Esophagus (tissue), 2 donors: ENCODE results near the gene ITGB8. TPM values are rescaled to one million over a fixed set of nuclear protein-coding genes. Genes with fewer than 3 reads are reported as not detected.
A peak's percentile ranks its signal among the peaks of the same experiment; 100 is the strongest.

Source experiments
- H3K27ac ChIP-seq, 2 donors: one replicate each; pipeline ENCODE4 v1.5.1; 2013; ENCODE audit warnings: low read depth in 2 of 2, mild to moderate bottlenecking in 2 of 2, inconsistent platforms in 1 of 2, low read length in 1 of 2, moderate library complexity in 1 of 2
- H3K27me3 ChIP-seq, 2 donors: one replicate each; pipeline ENCODE4 v1.6.1; 2013; ENCODE audit warnings: low read length in 2 of 2, control low read depth in 1 of 2, mild to moderate bottlenecking in 1 of 2; ENCODE audit not compliant: insufficient read depth in 2 of 2, control insufficient read depth in 1 of 2
- H3K36me3 ChIP-seq, 2 donors: one replicate each; pipeline ENCODE4 v1.6.1; 2013; ENCODE audit warnings: low read length in 1 of 2; ENCODE audit not compliant: control insufficient read depth in 2 of 2, insufficient read depth in 2 of 2
- H3K4me1 ChIP-seq, 2 donors: one replicate each; pipeline ENCODE4 v1.6.1; 2013; ENCODE audit warnings: low read length in 1 of 2; ENCODE audit not compliant: control insufficient read depth in 2 of 2, insufficient read depth in 2 of 2
- H3K4me3 ChIP-seq, 2 donors: one replicate each; pipeline ENCODE4 v1.5.1; 2013; ENCODE audit warnings: low read length in 2 of 2, mild to moderate bottlenecking in 2 of 2, low read depth in 1 of 2, moderate library complexity in 1 of 2
- H3K9me3 ChIP-seq, 2 donors: one replicate each; pipeline ENCODE4 v1.6.1; 2013; ENCODE audit warnings: mild to moderate bottlenecking in 2 of 2, low read depth in 1 of 2, low read length in 1 of 2, moderate library complexity in 1 of 2; ENCODE audit not compliant: control insufficient read depth in 2 of 2, insufficient read depth in 1 of 2
- WGBS, 2 donors: extraction: QIAGEN DNeasy Blood & Tissue Kit; methylation state at CpG; one replicate each; pipeline ENCODE4 v1.1.7; 2013; 5-methylcytosine and 5-hydroxymethylcytosine counted together
- polyA plus RNA-seq, 2 donors: library from polyadenylated mRNA; stranded (reverse); fragments of 200-250 nt; gene quantifications; one replicate each; pipeline ENCODE4 v1.2.3, GENCODE V29; 2013
- donor health status: healthy with polysubstance abuse.
- donor health status: Bipolar disorder and iron deficiency.

ITGB8 gene
- polyA plus RNA-seq = 1 to 10 TPM; 4.2 to 5.0 TPM

DNA sequence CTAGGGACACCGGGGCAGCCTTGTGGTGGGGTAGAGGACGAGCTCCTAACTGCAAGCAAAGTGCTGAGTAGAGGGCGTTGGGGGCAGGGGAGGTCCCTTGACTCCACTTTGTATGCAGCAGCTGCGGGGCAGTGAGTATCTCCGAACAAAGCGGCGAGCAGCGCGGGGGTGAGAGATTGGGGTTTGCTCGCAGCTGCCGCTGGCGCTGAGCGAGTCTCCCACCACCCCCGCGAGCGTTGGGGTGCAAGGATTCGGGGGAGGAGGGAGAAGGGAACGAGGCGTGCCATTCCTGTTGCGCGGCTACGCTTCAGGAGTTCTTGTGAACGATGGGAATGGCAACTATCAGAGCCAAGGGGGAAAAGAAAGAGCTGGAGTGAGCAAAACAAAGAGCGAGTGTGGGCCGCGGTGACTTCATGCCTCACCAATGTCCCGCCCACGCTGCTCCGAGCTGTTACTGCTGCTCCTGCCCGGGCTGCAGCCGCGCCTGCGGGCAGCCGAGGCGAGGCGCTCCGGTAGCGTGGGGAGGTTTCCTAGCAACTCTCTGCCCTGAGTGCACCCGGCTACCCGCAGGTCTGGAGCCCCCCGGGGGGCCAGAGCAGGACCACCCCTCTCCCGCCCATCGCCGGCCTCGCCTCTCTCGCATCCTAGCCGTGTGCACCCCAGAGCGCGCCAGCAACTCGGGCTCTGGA lies at the start of gene ITGB8:
TSS of gene ITGB8 (plus strand) at position 662 of the 689 bp plus-strand sequence. CDS start 907 bp downstream, outside the sequence.
- WGBS, 2 donors = 0 to 1% methylated on average over 44 to 50 of the region's 50 CpGs

DNA sequence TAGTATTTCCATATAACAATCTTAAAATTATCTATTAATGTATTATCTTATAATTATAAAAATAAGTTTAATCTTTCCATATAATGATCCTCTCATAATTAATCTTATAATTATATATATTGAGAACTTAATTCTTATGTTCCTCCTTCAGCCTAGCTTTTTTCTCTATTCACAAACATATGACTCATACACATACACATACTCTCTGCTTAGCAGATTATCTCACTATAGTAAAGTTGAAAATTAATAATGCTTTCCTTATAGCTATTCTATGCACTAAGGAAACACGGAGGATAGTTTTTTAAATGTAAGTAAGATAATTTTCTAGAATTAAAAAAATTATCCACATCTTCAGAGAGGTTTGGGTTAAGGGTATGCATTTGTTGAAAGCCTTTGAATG lies 47.7 kb upstream of the ITGB8 start:
- H3K4me1 ChIP-seq = no peaks in the 10 kb centered on the region
- H3K4me3 ChIP-seq = no peak overlapping the region
- no peaks in the 10 kb centered on the region for H3K36me3 ChIP-seq
- H3K9me3 ChIP-seq = no peaks in the 10 kb centered on the region
- no peaks in the 10 kb centered on the region for H3K27me3 ChIP-seq
- 62 to 63% methylated on average over 1 of the region's 1 CpG for WGBS, 2 donors
- no peak overlapping the region for H3K27ac ChIP-seq

More for the DNA sequence above, at the start of gene ITGB8:
- no peaks in the 10 kb centered on the region for H3K9me3 ChIP-seq
- H3K4me3 ChIP-seq = peak within 1 kb of the TSS; percentile 72 to 89
- peak within 1 kb of the TSS; percentile 98 to 99 for H3K27ac ChIP-seq
- H3K36me3 ChIP-seq = no peaks in the 10 kb centered on the region
- H3K4me1 ChIP-seq = no peaks in the 10 kb centered on the region
- H3K27me3 ChIP-seq = no peaks in the 10 kb centered on the region

DNA sequence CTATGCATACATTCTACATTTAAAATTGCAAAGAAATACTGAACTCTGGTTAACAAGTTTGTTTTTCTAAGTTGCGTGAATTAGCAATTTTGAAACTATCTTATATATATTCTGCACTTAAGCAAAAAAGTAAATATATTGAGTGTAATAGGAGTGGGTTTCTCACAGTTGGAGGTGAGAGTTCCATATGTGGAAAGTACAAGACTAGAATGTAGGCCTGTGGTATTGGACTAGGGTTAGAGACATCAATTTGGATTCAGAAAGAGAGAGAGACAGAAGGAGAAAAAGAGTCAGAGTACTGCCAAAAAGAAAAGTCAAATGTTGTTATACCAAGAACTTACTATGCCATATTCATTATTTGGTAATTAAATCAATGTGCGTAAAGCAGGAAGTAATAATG lies 47.3 kb upstream of the ITGB8 start:
- H3K36me3 ChIP-seq = no peaks in the 10 kb centered on the region
- no peaks in the 10 kb centered on the region for H3K9me3 ChIP-seq
- H3K4me1 ChIP-seq = no peaks in the 10 kb centered on the region
- no peak overlapping the region for H3K4me3 ChIP-seq
- whole genome bisulfite sequencing, 2 donors = 86 to 94% methylated on average over 2 of the region's 2 CpGs
- H3K27me3 ChIP-seq = no peaks in the 10 kb centered on the region
- no peak overlapping the region for H3K27ac ChIP-seq

DNA sequence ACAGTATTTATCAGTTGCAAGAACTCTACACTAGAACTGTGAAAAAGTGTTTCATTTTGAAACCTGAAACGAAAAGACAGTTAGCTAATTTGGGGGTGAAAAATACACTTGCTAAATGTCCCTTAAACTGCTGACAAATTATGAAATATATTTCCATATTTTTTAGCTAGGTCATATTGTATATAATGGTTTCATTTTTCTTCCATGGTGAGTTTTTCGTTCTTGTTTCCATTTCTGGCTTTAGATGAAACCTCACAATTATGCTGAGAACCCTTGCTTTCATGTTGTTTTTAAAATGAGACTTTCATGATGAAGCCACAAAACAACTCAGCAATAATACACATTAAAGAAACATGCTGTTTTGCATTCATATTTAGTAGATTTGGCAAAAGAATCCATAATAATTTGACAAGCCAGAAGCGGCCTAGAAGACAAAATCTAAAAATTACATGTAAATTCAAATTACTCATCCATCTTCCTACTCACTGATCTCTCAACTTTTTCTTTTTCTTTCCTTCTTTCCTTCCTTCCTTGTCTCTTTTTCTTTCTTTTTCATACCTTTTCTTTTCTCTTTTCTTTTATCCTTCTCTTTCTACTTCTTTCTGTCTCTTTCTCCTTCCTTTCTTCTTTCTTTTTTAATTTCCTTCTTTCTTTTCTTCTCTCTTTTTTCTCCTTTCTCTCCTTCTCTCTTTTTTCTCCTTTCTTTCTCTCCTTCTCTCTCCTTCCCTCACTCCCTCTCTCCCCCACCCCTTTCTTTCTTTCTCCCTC lies 46.5 kb upstream of the ITGB8 start:
- H3K4me3 ChIP-seq = no peak overlapping the region
- 76 to 84% methylated on average over 3 of the region's 3 CpGs for WGBS, 2 donors
- H3K27ac ChIP-seq = no peak overlapping the region
- H3K27me3 ChIP-seq = no peaks in the 10 kb centered on the region
- no peaks in the 10 kb centered on the region for H3K36me3 ChIP-seq
- H3K4me1 ChIP-seq = no peaks in the 10 kb centered on the region
- no peaks in the 10 kb centered on the region for H3K9me3 ChIP-seq

DNA sequence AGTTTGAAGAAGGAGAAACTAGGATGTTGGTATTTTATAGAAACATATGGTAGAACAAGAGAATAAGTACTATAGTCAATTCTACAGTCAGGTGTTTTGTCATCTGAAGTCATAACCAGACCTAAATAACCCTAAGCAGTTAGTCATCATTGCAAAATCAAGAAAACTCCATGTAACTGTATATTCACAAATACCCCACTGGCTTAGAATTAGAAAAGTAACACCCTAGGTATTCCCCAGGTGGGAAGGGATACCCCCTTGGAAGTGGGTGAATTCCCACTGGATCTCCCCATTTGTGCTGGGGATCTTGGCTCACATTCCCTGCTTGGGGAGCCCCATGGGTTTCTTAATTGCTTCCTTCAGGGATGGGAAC lies 45.9 kb upstream of the ITGB8 start:
- Histone ChIP-seq H3K27ac (no peak overlapping the region), H3K9me3 (no peaks in the 10 kb centered on the region), H3K4me1 (no peaks in the 10 kb centered on the region), H3K27me3 (no peaks in the 10 kb centered on the region), H3K4me3 (no peak overlapping the region), H3K36me3 (no peaks in the 10 kb centered on the region)

DNA sequence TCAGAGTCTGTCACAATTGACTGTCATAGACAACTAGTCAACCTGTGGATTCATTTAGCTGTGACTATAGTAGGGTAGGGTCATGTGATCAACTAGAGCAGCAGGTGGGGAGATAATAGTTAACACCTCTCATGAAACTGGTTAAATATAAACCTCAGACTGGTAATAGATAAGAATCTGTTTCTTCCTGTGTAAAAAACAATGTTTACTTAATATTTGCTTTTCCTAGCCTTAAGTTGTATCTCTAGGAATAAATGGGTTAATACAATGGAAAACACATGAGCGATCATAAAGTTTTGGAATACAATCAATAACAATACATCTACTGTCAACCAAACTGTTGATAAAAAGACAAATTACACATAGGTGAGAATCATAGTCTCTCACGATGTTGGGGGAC lies 43.4 kb upstream of the ITGB8 start:
- Histone ChIP-seq H3K36me3 (no peaks in the 10 kb centered on the region), H3K4me3 (no peak overlapping the region), H3K27me3 (no peaks in the 10 kb centered on the region), H3K27ac (no peak overlapping the region), H3K9me3 (no peaks in the 10 kb centered on the region), H3K4me1 (no peaks in the 10 kb centered on the region)
- 75 to 93% methylated on average over 2 of the region's 2 CpGs for WGBS, 2 donors

DNA sequence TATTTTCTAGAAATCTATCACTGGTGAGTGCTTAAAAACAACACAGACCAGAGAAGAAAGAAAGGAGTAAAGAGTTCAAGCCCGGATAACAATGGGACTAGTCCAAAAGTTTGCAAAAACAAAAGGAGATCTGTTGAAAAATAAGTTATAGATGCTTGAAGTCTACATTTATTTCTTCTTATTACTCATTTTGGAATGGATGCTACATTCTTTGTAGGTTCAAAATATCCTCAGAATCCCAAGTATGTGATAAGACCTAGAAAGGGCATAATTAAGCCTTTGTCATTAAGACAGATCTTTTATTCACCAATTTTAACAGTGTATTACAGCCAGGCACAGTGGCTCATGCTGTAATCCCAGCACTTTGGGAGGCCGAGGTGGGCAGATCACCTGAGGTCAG lies 42.7 kb upstream of the ITGB8 start:
- no peaks in the 10 kb centered on the region for H3K9me3 ChIP-seq
- no peaks in the 10 kb centered on the region for H3K36me3 ChIP-seq
- no peaks in the 10 kb centered on the region for H3K27me3 ChIP-seq
- H3K4me3 ChIP-seq = no peak overlapping the region
- 82 to 84% methylated on average over 2 of the region's 2 CpGs for WGBS, 2 donors
- no peak overlapping the region for H3K27ac ChIP-seq
- H3K4me1 ChIP-seq = no peaks in the 10 kb centered on the region

DNA sequence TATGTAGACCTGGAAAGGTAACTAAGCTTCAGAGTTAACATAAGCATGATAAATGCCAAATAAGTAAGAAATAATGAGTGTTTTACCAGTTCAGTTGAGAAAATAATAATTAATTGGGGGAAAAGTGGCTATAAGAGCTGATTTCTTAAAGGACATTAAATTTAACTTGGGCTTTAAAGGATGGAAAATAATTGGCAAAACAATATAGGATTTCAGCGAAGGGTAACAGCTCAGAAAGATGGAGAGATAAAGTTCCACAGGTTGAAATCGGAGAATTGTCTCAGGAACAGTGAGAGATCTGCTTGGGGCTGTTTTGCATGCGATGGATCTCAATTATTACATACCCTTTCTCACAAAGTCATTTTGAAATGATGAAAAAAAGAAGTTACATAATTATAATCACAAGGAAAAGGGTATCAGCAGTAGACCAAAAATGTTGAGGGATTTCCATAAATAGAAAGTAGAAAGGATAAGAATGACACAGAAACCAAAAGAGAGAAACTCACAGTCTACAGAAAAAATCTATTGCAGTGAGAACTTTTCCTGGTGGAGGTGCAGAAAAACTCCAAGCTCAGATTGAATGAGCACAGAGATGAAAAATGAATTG lies 40.1 kb upstream of the ITGB8 start:
- 74 to 75% methylated on average over 3 of the region's 3 CpGs for WGBS, 2 donors
- no peak overlapping the region for H3K27ac ChIP-seq
- H3K4me3 ChIP-seq = no peak overlapping the region
- no peaks in the 10 kb centered on the region for H3K27me3 ChIP-seq
- H3K36me3 ChIP-seq = no peaks in the 10 kb centered on the region
- H3K4me1 ChIP-seq = no peaks in the 10 kb centered on the region
- no peaks in the 10 kb centered on the region for H3K9me3 ChIP-seq

DNA sequence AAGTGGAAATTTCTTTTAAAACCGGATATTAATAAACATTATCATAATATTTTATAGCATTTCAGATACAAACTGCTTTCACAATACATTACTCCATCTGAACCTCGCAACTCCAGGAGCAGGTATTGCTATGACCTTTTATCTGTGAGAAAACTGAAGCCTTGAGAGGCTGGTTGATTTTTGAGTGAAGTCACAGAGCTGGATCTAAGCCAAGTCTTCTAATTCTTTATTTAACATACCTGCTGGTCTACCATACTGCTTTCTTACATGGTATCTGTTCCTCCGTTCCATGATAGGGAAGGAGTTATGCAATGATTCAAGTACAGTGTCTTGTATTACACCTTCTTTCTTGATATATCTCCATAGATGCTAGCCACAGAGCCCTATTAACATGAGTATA lies 37.4 kb upstream of the ITGB8 start:
- no peaks in the 10 kb centered on the region for H3K27me3 ChIP-seq
- 87 to 91% methylated on average over 3 of the region's 3 CpGs for WGBS, 2 donors
- H3K36me3 ChIP-seq = no peaks in the 10 kb centered on the region
- no peaks in the 10 kb centered on the region for H3K9me3 ChIP-seq
- no peak overlapping the region for H3K27ac ChIP-seq
- H3K4me3 ChIP-seq = no peak overlapping the region
- H3K4me1 ChIP-seq = no peaks in the 10 kb centered on the region
